NCI-H146 (cell line): ENCODE results near the gene TCF7L1.
A peak's percentile ranks its signal among the peaks of the same experiment; 100 is the strongest.
"Not testable (repeated sequence)": the region's sequence is repeated elsewhere in the genome, so short reads cannot be mapped to it uniquely, and the experiment has no call there.

ENCODE experiments used
- DNase-seq: peaks from one replicate; lab custom pipeline; 2025; lab: John Stamatoyannopoulos, UW

The TCF7L1 gene

DNA sequence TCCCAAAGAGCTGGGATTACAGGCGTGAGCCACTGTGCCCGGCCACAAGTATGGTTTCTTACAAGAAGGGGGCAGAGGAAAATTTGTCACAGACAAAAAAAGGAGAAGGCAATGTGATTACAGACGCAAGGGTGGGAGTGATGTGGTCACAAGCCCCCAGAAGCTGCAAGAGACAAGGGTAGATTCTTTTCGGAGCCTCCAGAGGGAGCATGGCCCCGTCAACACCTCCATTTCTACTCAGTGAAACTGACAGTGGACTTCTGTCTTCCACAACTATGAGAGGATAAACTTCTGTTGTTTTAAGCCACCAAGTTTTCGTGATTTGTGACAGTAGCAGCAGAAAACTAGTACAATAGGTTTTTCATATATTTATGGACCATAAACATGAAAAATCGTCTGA, 2.1 kb upstream of the TCF7L1 start:
- DNase-seq = peak; percentile 13

- DNase-seq = peak; percentile 33
Observed at GRCh38 chr2:85132397-85132796, 795 bp upstream of the TCF7L1 start.

- peak; percentile 20 for DNase-seq
Observed at GRCh38 chr2:85133751-85134254, 611 bp downstream of the TCF7L1 start.

DNA sequence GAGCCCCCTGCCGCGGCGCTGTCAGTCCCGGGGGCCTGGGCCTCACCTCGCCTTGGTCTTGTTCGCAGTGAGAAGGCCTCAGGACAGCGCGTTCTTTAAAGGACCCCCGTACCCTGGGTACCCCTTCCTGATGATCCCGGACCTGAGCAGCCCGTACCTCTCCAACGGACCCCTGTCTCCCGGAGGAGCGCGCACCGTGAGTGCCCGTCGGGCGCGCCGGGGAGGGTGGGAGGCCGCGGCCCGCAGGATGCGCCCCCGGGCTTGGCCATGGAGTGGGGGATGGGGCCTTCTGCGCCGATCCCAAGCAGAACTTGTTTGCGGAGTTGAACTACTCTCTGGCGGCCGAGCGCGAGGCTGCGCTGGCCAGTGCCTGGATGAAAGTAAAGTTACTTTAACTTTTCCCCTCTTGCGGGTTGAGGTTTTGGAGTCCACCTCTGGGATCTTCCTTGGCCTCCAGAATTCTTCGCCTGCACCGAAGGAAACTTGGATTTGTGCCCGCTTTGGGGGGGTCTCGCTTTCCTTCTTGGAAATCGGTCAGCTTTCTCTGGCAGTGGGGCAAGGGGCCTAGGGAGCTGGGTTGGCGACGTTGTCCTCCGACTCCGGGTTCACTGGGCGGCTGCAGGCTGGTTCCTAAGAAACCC, 1.2 kb downstream of the TCF7L1 start:
- no peak for DNase-seq

- DNase-seq = no peak
Observed at GRCh38 chr2:85134896-85135659, 1.9 kb downstream of the TCF7L1 start.

DNA sequence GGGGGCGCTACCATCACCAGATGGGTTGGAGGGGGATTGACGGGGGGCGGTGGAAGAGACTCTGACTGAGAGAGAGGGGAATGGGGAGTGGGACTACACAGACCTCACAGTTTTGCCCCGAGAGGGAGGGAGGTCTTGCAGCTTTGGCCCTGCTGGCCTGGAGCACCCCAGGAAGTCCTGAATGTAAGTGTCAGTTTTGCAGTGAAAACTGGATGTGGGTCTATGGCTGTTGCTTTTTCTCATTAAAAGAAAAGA, 2.4 kb downstream of the TCF7L1 start:
- no peak for DNase-seq

GRCh38 chr2:85137156-85137555, 4.0 kb downstream of the TCF7L1 start:
- no peak for DNase-seq

DNA sequence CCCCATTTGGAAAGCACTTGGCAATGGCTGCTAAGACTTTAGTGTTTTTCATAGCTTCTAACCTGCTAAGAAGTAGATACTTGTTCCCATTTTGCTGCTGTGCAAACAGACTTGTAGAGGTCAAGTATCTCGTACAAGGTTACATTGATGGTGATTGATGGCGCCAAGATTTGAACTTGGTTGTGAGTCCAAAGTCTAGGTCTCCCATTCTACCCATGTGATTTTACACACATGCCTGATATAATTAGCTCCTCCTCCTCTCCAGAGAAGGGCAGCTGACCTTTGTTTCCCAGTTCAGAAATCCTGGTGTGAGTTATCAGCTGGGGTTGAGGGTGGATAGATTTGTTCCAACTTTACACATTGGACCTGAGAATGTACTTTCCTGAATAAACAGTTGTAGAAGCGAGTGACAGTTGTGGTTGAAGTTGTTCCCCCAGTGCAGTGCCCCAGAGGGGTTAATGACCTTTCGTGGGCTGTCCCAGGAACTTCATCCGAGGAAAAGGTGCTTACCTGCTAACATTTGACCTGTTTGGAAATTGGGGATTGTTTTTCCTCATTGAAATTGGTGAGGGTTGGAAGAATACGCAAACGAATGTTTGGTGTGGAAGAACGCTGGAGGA, 10.4 kb downstream of the TCF7L1 start:
- DNase-seq = no peak

- DNase-seq = no peak
Observed at GRCh38 chr2:85145116-85145820, 12.1 kb downstream of the TCF7L1 start.

DNA sequence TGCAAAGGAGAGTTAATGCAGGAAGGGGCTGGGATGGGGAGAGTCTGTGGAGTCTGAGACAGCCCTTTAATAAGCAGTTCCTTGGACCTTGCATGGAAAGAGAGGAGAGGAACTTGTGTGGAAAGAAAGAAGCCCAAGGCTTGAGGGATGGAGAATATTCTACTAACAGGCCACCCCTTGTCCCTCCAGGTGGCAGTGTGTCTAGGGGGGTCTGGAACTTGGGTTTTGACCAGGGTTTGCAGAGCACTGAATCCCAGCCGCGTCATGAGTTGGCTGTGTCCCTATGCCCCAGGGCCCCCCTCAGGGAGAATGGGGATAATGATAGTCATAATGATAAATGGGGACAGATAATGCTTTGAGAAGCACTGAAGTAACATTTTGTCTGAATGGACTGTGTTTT, 15.0 kb downstream of the TCF7L1 start:
- peak; percentile 8 for DNase-seq

DNA sequence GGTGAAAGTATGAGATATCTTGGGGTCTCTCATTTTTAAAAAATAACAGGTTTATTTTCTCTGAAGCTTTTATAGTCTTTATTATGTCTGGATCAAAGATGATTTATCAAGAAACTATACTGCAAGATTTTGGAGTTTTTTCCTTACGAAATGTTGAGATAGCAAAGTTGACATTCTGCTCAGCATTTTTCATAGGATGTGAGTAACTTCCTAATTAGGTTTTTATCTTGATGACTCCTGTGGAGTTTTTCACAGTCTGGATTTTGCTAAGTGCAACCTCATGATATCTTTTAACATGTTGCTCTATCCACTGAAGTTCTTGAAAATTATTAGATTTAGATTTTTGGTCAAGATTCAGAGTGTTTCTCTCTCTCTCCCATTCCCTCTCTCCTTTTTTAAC, 17.8 kb downstream of the TCF7L1 start:
- no peak for DNase-seq

DNA sequence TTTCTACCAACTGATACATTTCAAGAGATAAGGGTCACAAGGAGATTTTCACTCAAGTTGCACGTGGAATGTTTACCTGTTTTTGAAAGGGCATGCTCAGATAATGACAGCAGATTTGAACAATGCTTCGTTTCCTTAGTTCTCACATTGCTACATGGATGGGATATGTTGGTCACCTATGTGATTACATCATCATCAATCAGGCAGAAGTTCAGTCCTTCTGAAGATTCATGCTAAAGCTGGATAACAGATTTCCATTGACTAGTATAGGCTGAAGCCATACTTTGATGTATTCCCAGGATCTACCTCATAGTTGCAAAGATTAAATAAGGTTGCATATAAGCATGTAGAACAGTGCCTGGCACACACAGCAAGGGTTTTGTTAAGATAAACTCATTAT, 19.7 kb downstream of the TCF7L1 start:
- no peak for DNase-seq

- no peak for DNase-seq
Observed at GRCh38 chr2:85154048-85154753, 21.0 kb downstream of the TCF7L1 start.

DNA sequence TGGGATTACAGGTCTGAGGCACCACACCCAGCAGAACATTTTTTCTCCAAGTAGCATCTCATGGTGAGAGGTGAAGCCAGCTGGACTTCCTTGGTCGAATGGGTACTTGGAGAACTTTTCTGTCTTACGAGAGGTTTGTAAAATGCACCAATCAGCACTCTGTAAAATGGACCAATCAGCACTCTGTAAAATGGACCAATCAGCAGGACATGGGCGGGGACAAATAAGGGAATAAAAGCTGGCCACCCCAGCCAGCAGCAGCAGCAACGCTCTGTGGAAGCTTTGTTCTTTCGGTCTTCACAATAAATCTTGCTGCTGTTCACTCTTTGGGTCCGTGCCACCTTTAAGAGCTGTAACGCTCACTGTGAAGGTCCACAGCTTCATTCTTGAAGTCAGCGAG, 21.9 kb downstream of the TCF7L1 start:
- not testable (repeated sequence) for DNase-seq

DNA sequence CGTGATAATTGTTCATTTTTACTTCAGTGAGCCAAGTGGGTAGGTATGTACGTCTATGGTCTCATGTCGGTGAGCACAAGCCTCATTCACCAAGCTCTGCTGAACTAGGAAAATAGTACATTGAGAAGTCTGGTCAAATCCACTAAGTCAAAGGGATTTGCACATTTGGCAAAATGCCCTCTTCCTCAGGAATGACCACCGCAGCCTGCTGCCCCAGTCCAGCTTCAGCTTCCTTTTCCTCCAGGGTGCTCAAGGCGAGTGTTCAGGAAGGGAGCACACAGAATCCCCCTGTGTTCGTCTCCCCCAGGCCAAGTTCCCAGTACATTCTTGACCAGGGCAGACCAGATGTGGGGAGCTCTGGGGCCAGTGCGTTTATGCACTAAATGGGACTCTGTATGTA, 23.0 kb downstream of the TCF7L1 start:
- no peak for DNase-seq

- DNase-seq = no peak
Observed at GRCh38 chr2:85156619-85157018, 23.4 kb downstream of the TCF7L1 start.

DNA sequence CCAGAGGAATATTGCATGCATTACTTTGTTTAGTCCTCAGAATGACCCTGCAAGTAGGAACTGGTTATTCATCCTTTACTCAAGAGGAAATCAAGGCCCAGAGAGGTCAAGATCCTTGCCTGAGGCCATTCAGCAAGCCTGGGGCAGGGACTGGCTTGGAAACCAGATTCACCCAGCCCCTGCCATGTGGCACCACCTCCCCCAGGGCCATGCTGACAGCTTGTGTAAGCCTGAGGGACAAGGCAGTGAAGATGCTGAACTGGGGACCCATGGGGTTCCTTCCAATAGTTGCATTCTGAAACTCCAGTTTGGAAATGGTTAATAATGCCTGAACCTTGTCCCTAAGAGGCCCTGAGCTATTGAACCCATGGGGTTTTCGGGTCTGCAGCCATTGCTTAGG, 24.2 kb downstream of the TCF7L1 start:
- DNase-seq = no peak

GRCh38 chr2:85158559-85159273, 25.5 kb downstream of the TCF7L1 start:
- no peak for DNase-seq

DNA sequence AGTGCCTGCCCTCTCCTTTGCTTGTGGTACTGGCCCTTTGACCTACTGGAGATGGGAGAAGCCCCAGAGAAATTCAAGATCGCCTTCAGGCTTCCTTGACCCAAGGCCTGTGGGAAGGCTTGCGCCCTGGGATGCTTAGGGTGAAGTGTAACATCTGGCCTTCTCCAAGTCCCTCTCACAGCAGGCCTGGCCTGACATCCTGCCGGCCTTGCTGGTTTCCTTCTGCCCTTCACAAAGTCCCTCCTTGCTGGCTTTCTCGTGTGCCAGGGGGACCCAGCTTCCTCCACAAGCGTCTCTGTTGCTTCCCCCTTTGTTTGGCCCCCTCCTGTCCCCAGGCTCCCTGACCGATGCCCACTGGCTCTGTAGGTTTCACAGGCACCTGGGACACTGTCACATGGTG, 26.4 kb downstream of the TCF7L1 start:
- DNase-seq = no peak

DNA sequence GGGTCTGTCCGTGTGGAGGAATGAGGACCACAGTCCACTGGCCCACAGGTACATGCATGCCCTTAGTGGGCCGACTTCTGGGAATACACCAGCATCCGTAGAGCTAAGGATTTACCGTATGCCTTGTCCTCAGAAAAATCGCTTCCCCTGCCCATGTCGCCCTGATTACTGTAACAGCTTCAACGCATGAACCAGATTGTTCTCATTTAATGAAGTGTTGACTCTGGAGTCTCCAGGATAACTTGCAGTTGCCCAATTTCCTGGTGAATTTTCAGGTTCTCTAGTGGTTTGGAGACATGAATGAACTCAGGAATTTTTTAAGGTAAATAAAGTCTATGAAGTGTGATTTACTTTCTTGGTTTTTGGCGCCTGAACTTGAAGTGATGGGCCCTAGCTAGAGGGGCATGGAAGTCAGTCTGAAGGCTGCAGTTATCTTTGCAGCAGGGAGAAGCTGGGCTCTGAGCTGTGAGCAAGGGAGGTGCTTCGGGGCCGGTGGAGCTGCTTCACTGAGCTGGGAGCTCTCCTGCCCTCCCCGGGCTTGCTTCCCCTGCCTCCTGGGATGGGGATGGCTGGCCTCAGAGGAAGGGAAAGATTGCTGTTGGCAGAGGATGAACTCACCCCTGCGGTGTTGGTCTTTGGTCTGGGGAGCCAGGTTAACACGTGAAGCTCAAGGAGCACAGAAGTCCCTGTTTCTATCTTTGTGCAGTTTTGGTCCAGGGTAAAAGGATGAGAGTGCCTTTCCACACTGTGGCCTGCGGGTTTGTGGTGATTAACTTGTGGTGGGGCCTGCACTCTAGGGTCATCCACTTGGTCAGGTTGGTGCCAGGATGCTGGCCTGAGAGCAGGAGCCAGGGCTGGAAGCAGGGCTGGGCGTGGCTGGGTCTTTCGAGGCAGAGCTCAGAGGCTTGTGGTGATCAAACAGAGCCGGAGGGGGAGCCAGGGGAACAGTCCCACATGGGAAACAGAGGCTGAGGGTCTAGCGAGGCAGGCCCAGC, 28.1 kb downstream of the TCF7L1 start:
- no peak for DNase-seq
